HG02610 (cell line): Measurements from ENCODE around the gene ZNF317.
"Not testable (repeated sequence)": the region's sequence is repeated elsewhere in the genome, so short reads cannot be mapped to it uniquely, and the experiment has no call there.

ENCODE experiments used
- ATAC-seq: cut with Tn5 transposase; IDR thresholded peaks from one replicate; pipeline ENCODE4 v1.9.1; 2021; ENCODE audit warnings: mild to moderate bottlenecking, moderate library complexity; ENCODE audit not compliant: unreplicated experiment

Gene ZNF317

GRCh38 chr19:9171393-9171991 lies 31.3 kb downstream of the ZNF317 start:
- no peak for ATAC-seq

- no peak for ATAC-seq
Measured at GRCh38 chr19:9175326-9175725, 35.1 kb downstream of the ZNF317 start.

GRCh38 chr19:9178901-9179300 lies 38.7 kb downstream of the ZNF317 start, which contains the start of gene OR7D2:
Gene OR7D2 (plus strand): TSS chr19:9178979. CDS start chr19:9185782, 6,803 bp downstream.
- no peak for ATAC-seq

GRCh38 chr19:9183000-9183399 lies 42.8 kb downstream of the ZNF317 start:
- no peak for ATAC-seq

DNA sequence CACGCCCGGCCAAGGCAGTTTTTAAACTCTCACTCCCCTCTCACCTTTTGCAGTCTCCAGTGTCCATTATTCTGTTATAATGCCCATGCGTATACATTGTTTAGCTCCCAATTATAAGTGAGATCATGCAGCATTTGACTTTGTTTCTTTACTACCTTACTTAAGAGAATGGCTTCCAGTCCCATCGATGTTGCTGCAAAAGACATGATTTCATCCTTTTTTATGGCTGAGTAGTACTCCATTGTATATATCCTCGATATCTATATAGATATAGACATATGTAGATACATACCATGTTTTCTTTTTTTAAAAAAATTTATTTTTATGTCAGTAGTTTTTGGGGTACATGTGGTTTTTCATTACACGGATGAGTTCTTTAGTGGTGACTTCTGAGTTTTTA lies 47.0 kb downstream of the ZNF317 start:
- ATAC-seq, result no peak

DNA sequence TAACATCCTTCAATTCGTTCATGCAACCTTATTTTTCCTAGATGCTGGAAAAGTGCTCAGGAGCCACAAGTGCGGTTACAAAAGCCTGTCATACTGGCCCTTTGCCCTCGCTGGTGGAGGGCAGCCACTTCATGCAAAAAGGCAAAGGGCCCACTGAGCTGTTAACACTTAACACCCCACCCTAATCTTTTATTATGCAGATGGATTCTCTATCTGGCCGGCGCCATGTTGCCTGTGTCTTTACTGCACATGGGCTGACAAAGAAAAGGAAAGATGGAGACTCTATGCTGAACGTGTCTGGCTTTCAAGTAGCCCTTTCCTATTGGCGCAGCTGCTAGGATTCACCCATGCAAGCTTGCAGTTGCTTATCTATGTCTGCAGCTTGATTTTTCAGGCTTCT lies 49.3 kb downstream of the ZNF317 start:
- ATAC-seq, result no peak

DNA sequence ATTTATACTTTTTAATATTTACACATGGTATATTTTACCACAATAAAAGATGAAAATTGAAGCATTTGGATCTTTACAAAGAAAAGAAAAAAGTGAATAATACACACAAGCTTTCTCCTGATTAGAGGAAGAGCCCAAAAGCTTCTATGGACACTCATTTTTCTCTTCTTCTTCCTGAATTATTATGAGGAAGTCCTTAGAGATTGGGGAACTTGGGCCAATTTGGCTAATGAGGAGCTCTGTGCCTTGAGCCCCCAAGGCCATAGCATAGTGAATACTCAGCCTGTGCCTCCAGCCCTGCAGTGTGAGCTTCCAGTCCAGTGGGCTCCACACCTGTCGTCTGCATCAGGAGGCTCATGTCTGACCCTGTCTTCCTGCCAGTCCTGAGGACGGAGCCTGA lies 57.8 kb downstream of the ZNF317 start:
- not testable (repeated sequence) for ATAC-seq

- ATAC-seq, result no peak
Measured at GRCh38 chr19:9205501-9206113, 65.4 kb downstream of the ZNF317 start.
